Neural cell (in vitro differentiated cells): ENCODE data around the gene PGR. TPM values are rescaled to one million over a fixed set of nuclear protein-coding genes. Genes with fewer than 3 reads are reported as not detected.

Source experiments
- H2AFZ ChIP-seq: fragments of 200-600, 300-800 bp; sonication (generic), shearing (Covaris generic); 2 replicates; pipeline ENCODE4 v1.6.0; 2014; ENCODE audit warnings: low read depth, mild to moderate bottlenecking, antibody characterized with exemption, low read length, moderate library complexity
- H3F3A ChIP-seq: fragments of 200-600 bp; shearing (Covaris generic); 2 replicates; pipeline ENCODE4 v1.6.1; 2016; ENCODE audit warnings: mild to moderate bottlenecking, moderate library complexity, mixed read lengths, antibody characterized with exemption, low read length; ENCODE audit not compliant: insufficient read depth, poor library complexity, severe bottlenecking
- H3K27ac ChIP-seq: fragments of 200-600, 300-800 bp; sonication (generic), shearing (Covaris generic); 2 replicates; pipeline ENCODE4 v1.5.1; 2014; ENCODE audit warnings: mild to moderate bottlenecking, low read length, moderate library complexity
- H3K27me3 ChIP-seq: fragments of 300-800, 200-600 bp; sonication (generic), shearing (Covaris generic); 2 replicates; pipeline ENCODE4 v1.6.0; 2014; ENCODE audit warnings: mild to moderate bottlenecking, low read depth, low read length, moderate library complexity; ENCODE audit not compliant: insufficient read depth
- H3K36me3 ChIP-seq: fragments of 300-800, 200-600 bp; sonication (generic), shearing (Covaris generic); 2 replicates; pipeline ENCODE4 v1.5.1; 2014; ENCODE audit warnings: mild to moderate bottlenecking, antibody characterized with exemption, low read length, moderate library complexity; ENCODE audit not compliant: insufficient read depth
- H3K4me2 ChIP-seq: fragments of 300-800, 200-600 bp; sonication (generic), shearing (Covaris generic); 2 replicates; pipeline ENCODE4 v1.6.0; 2014; ENCODE audit warnings: mild to moderate bottlenecking, low read length
- H3K4me3 ChIP-seq: fragments of 300-800, 200-600 bp; sonication (generic), shearing (Covaris generic); 2 replicates; pipeline ENCODE4 v1.5.1; 2014; ENCODE audit warnings: mild to moderate bottlenecking, low read length, moderate library complexity
- H3K79me2 ChIP-seq: fragments of 200-600 bp; shearing (Covaris generic); replicated peaks from 2 replicates; pipeline ENCODE4 v1.6.0; 2014; ENCODE audit warnings: mild to moderate bottlenecking, low read length, moderate library complexity; ENCODE audit not compliant: insufficient read depth
- H3K9ac ChIP-seq: fragments of 300-800, 200-600 bp; sonication (generic), shearing (Covaris generic); 2 replicates; pipeline ENCODE4 v1.6.1; 2016; ENCODE audit warnings: mild to moderate bottlenecking, low read length, mixed read lengths
- H3K9me2 ChIP-seq: fragments of 200-600 bp; shearing (Covaris generic); 2 replicates; pipeline ENCODE4 v1.6.1; 2016; ENCODE audit warnings: mild to moderate bottlenecking, low read length, mixed read lengths; ENCODE audit not compliant: insufficient read depth
- H3K9me3 ChIP-seq: fragments of 200-600, 300-800 bp; sonication (generic), shearing (Covaris generic); 2 replicates; pipeline ENCODE4 v1.6.1; 2016; ENCODE audit warnings: mild to moderate bottlenecking, mixed run types, low read length, moderate library complexity, mixed read lengths
- H4K20me1 ChIP-seq: fragments of 200-600 bp; shearing (Covaris generic); 2 replicates; pipeline ENCODE4 v1.6.1; 2016; ENCODE audit warnings: mild to moderate bottlenecking, mixed run types; ENCODE audit not compliant: insufficient read depth
- EP300 ChIP-seq: fragments of 450-650 bp; conservative IDR thresholded peaks from 2 replicates; pipeline ENCODE4 v1.6.1; 2014; ENCODE audit warnings: antibody characterized with exemption, mild to moderate bottlenecking, moderate library complexity; ENCODE audit not compliant: poor library complexity, severe bottlenecking
- EZH2 ChIP-seq: fragments of 200-600, 300-800 bp; shearing (Covaris generic), sonication (generic); IDR thresholded peaks from 2 replicates; pipeline ENCODE4 v1.6.1; 2014; ENCODE audit warnings: antibody characterized with exemption, low read length, borderline replicate concordance, mild to moderate bottlenecking; ENCODE audit not compliant: insufficient read depth, poor library complexity, severe bottlenecking
- MXI1 ChIP-seq: fragments of 450-650 bp; conservative IDR thresholded peaks from 2 replicates; pipeline ENCODE4 v1.6.1; 2014; ENCODE audit warnings: antibody characterized with exemption, mild to moderate bottlenecking; ENCODE audit not compliant: poor library complexity, severe bottlenecking
- POLR2AphosphoS5 ChIP-seq: IDR thresholded peaks from 2 replicates; pipeline ENCODE4 v1.6.1; 2012
- RAD21 ChIP-seq: fragments of 450-650 bp; conservative IDR thresholded peaks from 2 replicates; pipeline ENCODE4 v1.6.1; 2014; ENCODE audit warnings: antibody characterized with exemption, mild to moderate bottlenecking, moderate library complexity
- SMC3 ChIP-seq: fragments of 450-650 bp; conservative IDR thresholded peaks from 2 replicates; pipeline ENCODE4 v1.6.1; 2014; ENCODE audit warnings: antibody characterized with exemption, mild to moderate bottlenecking, moderate library complexity; ENCODE audit not compliant: poor library complexity
- TAF1 ChIP-seq: IDR thresholded peaks from 2 replicates; pipeline ENCODE4 v1.6.1; 2012; ENCODE audit warnings: low read depth
- polyA plus RNA-seq: library from polyadenylated mRNA; depleted of rRNA; stranded (reverse); fragments of >200 nt; gene quantifications from 2 replicates; pipeline ENCODE4 v1.2.3, GENCODE V29; 2014
- TF ChIP-seq, protein P1 (sequence below): fragments of 450-650 bp; IDR thresholded peaks from 2 replicates; pipeline ENCODE4 v1.5.1; 2014; ENCODE audit warnings: antibody characterized with exemption, mild to moderate bottlenecking, moderate library complexity; ENCODE audit not compliant: poor library complexity, severe bottlenecking
- TF ChIP-seq, protein P2 (sequence below): IDR thresholded peaks from 2 replicates; pipeline ENCODE4 v1.6.1; 2012; ENCODE audit warnings: borderline replicate concordance

The PGR gene
- polyA plus RNA-seq, 1 donor from 2014 or later = not detected

DNA sequence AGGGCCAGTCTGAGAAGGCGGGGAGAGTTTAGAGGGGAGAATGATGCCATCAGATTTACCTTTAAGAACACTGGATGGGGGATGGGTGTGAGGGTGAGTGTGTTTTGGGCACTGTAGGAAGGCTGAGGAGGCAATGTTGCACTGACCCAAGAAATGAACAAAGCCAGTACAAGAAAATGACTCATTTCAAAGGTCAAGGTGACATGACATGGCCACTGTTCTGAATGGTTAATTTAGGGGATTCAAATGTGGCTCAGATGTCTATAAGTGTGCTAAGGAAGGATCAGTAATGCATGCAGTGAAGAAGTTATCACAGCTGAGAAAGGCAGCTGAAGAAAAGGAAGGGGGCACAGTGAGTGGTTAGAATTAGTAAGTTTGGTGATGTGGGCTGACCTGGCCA is 129.9 kb downstream of the PGR start:
- no peak overlapping the region for H3K27ac ChIP-seq
- TF ChIP-seq, protein P1, sequence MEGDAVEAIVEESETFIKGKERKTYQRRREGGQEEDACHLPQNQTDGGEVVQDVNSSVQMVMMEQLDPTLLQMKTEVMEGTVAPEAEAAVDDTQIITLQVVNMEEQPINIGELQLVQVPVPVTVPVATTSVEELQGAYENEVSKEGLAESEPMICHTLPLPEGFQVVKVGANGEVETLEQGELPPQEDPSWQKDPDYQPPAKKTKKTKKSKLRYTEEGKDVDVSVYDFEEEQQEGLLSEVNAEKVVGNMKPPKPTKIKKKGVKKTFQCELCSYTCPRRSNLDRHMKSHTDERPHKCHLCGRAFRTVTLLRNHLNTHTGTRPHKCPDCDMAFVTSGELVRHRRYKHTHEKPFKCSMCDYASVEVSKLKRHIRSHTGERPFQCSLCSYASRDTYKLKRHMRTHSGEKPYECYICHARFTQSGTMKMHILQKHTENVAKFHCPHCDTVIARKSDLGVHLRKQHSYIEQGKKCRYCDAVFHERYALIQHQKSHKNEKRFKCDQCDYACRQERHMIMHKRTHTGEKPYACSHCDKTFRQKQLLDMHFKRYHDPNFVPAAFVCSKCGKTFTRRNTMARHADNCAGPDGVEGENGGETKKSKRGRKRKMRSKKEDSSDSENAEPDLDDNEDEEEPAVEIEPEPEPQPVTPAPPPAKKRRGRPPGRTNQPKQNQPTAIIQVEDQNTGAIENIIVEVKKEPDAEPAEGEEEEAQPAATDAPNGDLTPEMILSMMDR = no peak
- TF ChIP-seq TAF1 (no peak), MXI1 (no peak), RAD21 (no peak), POLR2AphosphoS5 (no peak), EZH2 (no peak), EP300 (no peak), SMC3 (no peak)
- TF ChIP-seq, protein P2, sequence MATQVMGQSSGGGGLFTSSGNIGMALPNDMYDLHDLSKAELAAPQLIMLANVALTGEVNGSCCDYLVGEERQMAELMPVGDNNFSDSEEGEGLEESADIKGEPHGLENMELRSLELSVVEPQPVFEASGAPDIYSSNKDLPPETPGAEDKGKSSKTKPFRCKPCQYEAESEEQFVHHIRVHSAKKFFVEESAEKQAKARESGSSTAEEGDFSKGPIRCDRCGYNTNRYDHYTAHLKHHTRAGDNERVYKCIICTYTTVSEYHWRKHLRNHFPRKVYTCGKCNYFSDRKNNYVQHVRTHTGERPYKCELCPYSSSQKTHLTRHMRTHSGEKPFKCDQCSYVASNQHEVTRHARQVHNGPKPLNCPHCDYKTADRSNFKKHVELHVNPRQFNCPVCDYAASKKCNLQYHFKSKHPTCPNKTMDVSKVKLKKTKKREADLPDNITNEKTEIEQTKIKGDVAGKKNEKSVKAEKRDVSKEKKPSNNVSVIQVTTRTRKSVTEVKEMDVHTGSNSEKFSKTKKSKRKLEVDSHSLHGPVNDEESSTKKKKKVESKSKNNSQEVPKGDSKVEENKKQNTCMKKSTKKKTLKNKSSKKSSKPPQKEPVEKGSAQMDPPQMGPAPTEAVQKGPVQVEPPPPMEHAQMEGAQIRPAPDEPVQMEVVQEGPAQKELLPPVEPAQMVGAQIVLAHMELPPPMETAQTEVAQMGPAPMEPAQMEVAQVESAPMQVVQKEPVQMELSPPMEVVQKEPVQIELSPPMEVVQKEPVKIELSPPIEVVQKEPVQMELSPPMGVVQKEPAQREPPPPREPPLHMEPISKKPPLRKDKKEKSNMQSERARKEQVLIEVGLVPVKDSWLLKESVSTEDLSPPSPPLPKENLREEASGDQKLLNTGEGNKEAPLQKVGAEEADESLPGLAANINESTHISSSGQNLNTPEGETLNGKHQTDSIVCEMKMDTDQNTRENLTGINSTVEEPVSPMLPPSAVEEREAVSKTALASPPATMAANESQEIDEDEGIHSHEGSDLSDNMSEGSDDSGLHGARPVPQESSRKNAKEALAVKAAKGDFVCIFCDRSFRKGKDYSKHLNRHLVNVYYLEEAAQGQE = no peak
- H4K20me1 ChIP-seq = no peaks in the 10 kb centered on the region
- no peaks in the 10 kb centered on the region for H3K79me2 ChIP-seq
- no peak overlapping the region for H3K4me2 ChIP-seq
- H3K9me3 ChIP-seq = no peaks in the 10 kb centered on the region
- no peaks in the 10 kb centered on the region for H3K9me2 ChIP-seq
- H3K27me3 ChIP-seq = no peaks in the 10 kb centered on the region
- no peak overlapping the region for H3K9ac ChIP-seq
- H3K4me3 ChIP-seq = no peak overlapping the region
- no peaks in the 10 kb centered on the region for H3K36me3 ChIP-seq
- no peaks in the 10 kb centered on the region for H3F3A ChIP-seq
- H2AFZ ChIP-seq = no peak overlapping the region

DNA sequence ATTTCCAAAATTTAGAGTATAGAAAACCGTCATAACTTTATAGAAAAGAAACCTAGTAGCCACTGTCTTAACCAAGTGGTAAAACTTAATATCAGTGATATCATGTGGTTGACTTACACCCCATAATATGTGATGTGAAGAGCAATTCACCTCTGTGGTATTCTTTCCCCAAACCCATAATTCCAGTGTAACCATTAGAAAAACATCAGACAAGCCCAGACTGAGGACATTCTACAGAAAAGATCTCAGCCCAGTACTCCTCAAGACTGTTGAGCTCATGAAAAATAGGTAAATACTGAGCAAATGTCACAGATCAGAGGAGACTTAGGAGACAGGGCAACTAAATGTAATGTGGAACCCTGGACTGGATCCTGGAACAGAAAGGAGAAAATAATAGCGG is 134.6 kb downstream of the PGR start:
- Histone ChIP-seq H4K20me1 (no peaks in the 10 kb centered on the region), H3K79me2 (no peaks in the 10 kb centered on the region), H3F3A (no peaks in the 10 kb centered on the region), H3K9me3 (no peaks in the 10 kb centered on the region), H2AFZ (no peak overlapping the region), H3K4me3 (no peak overlapping the region), H3K27ac (no peak overlapping the region), H3K27me3 (no peaks in the 10 kb centered on the region), H3K9me2 (no peaks in the 10 kb centered on the region), H3K9ac (no peak overlapping the region), H3K4me2 (no peak overlapping the region), H3K36me3 (no peaks in the 10 kb centered on the region)
- TF ChIP-seq TAF1 (no peak), EZH2 (no peak), POLR2AphosphoS5 (no peak), EP300 (no peak), MXI1 (no peak), SMC3 (no peak), RAD21 (no peak)
- TF ChIP-seq, protein P1 = no peak
- TF ChIP-seq, protein P2 = no peak
